T-helper 1 cell treated with Interleukin-12 subunit alpha and Interleukin-12 subunit beta and Interleukin-4 antibody, amounts not matched to agents 30 μg/mL and 1 μg/mL, for 36 hours (primary cell): ENCODE results near the gene CAMK4.

Experiments
- H3K27ac Mint-ChIP-seq: one replicate; pipeline ENCODE4 v1.8.0; 2021; ENCODE audit warnings: mild to moderate bottlenecking, mixed read lengths
- H3K27me3 Mint-ChIP-seq: one replicate; pipeline ENCODE4 v1.8.0; 2021; ENCODE audit warnings: low read depth, mixed read lengths
- H3K36me3 Mint-ChIP-seq: one replicate; pipeline ENCODE4 v1.8.0; 2021; ENCODE audit warnings: low read depth, mixed read lengths
- H3K4me1 Mint-ChIP-seq: one replicate; pipeline ENCODE4 v1.8.0; 2021; ENCODE audit warnings: low read depth, mixed read lengths
- H3K4me3 Mint-ChIP-seq: one replicate; pipeline ENCODE4 v1.8.0; 2021; ENCODE audit warnings: mild to moderate bottlenecking, moderate library complexity, mixed read lengths
- H3K9me3 Mint-ChIP-seq: one replicate; pipeline ENCODE4 v1.8.0; 2021; ENCODE audit warnings: mixed read lengths

The CAMK4 gene

DNA sequence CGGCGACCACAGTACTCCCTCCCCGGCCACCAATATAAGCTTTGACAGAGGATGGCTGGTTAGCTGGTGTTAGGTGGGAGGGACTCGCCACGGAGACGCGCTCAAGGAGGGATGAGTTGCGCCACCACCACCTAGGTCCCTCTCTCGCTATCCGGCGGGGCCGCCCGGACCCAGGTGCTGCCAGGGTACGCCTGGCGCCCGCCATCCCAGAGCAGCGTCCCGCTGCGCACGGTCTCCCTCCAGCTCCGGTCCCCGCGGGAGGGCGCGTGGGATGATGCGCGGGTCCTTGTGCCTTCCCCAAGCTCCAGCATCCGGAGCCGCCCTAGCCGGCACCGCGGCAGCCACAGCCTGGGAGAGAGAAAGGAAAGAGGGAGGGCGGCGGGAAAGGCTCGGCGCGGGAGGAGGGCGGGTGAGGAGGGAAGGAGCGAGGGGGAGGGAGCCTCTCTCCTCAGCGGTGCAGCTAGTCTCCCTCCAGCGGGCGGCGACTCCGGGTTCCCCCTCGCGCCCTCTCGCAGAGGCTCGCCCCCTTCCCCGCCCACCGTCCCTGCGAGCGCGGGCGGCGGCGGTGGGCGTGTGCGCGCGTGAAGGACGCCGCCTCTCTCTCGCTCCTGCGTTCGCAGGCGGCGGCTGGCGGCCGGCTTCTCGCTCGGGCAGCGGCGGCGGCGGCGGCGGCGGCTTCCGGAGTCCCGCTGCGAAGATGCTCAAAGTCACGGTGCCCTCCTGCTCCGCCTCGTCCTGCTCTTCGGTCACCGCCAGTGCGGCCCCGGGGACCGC, at the start of gene CAMK4:
Gene CAMK4, plus strand, starts transcription at position 598 of the 774 bp plus-strand sequence. Its CDS starts 100 bp downstream, at position 698.
- H3K4me1 Mint-ChIP-seq: peaks cover 39% of the 10 kb centered on the region
- peak within 1 kb of the TSS; percentile 93 for H3K4me3 Mint-ChIP-seq
- peak within 1 kb of the TSS; percentile 83 for H3K27ac Mint-ChIP-seq
- no peaks in the 10 kb centered on the region for H3K9me3 Mint-ChIP-seq
- peaks cover 10% of the 10 kb centered on the region for H3K36me3 Mint-ChIP-seq
- H3K27me3 Mint-ChIP-seq: peaks cover 8% of the 10 kb centered on the region

GRCh38 chr5:111183064-111183463, 41.1 kb upstream of the CAMK4 start:
- Mint-ChIP-seq H3K27me3 (peaks cover 7% of the 10 kb centered on the region), H3K36me3 (no peaks in the 10 kb centered on the region), H3K4me3 (no peak overlapping the region), H3K9me3 (no peaks in the 10 kb centered on the region), H3K27ac (no peak overlapping the region), H3K4me1 (no peaks in the 10 kb centered on the region)

DNA sequence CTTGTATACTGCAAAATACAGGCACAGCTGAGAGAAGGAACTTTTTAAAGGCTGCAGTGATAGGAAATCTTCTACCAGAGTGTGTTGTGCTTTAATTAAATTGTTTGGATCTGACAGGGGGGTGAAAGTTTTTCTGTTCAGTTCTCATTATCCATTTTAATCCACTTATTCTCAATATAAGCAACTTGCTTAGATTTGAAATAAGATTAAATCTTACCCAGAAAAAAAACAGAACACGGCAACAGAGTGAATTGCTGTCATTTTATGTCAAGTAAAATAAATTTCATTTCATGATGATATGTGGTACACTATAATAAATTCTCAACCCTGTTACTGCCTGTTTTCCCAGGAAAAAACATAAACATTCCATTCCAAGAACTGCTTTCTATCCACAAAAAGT, 37.1 kb upstream of the CAMK4 start:
- H3K36me3 Mint-ChIP-seq: no peaks in the 10 kb centered on the region
- H3K4me1 Mint-ChIP-seq: no peaks in the 10 kb centered on the region
- H3K27ac Mint-ChIP-seq: no peak overlapping the region
- no peaks in the 10 kb centered on the region for H3K9me3 Mint-ChIP-seq
- peaks cover 6% of the 10 kb centered on the region for H3K27me3 Mint-ChIP-seq
- no peak overlapping the region for H3K4me3 Mint-ChIP-seq

DNA sequence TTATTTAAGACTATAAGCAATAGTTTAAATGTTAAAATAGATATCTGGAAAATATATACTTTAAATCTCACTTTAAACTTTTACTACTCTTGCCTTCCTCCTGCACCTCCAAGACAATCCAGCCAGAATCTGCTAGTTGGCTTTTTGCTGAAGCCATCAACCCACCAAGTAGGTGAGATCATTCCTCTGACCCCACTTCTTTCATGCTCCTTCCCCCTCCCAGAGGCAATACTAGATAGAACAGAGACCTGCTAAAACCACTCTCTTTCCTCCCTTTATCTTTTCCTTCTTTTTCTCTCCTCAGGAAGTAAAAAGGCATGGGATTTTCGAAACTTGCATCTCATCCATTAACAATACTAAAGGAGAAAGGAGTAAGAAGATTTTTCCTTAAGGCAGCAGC, 30.1 kb upstream of the CAMK4 start:
- H3K27me3 Mint-ChIP-seq: peaks cover 22% of the 10 kb centered on the region
- no peaks in the 10 kb centered on the region for H3K4me1 Mint-ChIP-seq
- no peaks in the 10 kb centered on the region for H3K36me3 Mint-ChIP-seq
- no peak overlapping the region for H3K27ac Mint-ChIP-seq
- H3K9me3 Mint-ChIP-seq: no peaks in the 10 kb centered on the region
- no peak overlapping the region for H3K4me3 Mint-ChIP-seq

DNA sequence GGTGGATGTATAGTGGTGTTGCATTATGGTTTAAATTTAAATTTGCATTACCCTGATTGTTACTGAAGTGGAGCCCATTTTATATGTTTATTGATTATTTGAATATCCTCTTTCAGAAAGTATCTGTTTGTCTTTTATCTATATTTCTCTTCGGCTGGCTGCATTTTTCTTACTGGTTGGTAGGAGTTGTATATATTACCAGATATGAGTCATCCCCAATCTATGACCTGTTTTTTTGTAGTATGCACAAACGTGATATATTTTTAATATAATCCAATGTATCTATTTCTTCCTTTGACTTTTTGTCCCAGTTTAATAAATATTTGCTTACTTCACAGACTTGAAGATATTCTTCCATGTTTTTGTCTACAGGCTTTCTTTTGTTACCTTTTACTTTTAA, 29.3 kb upstream of the CAMK4 start:
- H3K4me1 Mint-ChIP-seq: peaks cover 2% of the 10 kb centered on the region
- no peaks in the 10 kb centered on the region for H3K9me3 Mint-ChIP-seq
- H3K36me3 Mint-ChIP-seq: no peaks in the 10 kb centered on the region
- peaks cover 22% of the 10 kb centered on the region for H3K27me3 Mint-ChIP-seq
- no peak overlapping the region for H3K27ac Mint-ChIP-seq
- H3K4me3 Mint-ChIP-seq: no peak overlapping the region

DNA sequence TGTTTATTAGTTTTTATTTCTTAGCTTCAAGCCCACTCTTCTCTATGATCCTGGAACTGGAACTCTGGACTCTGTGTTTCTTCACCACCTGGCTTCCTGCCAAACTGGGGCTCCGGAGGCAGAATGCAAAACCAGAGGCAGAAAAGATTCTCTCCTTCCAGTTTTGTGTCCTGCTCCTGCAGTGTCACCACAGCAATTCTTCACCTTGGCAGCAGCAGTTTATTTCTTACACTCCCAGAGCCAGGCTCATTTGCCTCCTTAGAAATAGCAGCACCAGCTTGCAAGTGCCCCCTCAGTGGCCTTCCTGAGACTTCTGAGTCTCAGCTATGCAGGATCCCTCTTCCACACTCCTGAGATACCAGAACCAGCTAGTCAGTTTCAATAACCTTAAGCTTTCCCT, 26.7 kb upstream of the CAMK4 start:
- Mint-ChIP-seq H3K36me3 (peaks cover 2% of the 10 kb centered on the region), H3K27me3 (peaks cover 28% of the 10 kb centered on the region), H3K4me1 (peaks cover 3% of the 10 kb centered on the region), H3K4me3 (no peak overlapping the region), H3K27ac (no peak overlapping the region), H3K9me3 (no peaks in the 10 kb centered on the region)

GRCh38 chr5:111198281-111198966, 25.8 kb upstream of the CAMK4 start:
- Mint-ChIP-seq H3K4me1 (peaks cover 3% of the 10 kb centered on the region), H3K9me3 (no peaks in the 10 kb centered on the region), H3K36me3 (peaks cover 2% of the 10 kb centered on the region), H3K27ac (no peak overlapping the region), H3K4me3 (no peak overlapping the region), H3K27me3 (peaks cover 24% of the 10 kb centered on the region)

DNA sequence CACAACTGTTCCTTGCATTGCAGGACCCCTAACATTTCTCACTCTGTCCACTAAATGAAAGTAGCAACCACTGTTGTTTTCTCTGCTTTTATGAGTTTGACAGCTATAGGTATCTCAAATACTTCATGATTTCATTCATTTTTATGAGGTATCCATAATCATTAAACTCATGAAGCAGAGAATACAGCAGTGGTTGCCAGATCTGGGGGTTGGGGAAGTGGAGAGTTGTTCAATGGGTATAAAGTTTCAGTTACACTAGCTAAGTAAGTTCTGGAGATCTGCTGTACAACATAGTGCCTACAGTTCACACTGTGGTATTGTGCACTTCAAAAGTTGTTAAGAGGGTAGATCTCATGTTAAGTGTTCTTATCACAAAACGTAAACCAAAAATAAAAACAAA, 23.4 kb upstream of the CAMK4 start:
- H3K27ac Mint-ChIP-seq: no peak overlapping the region
- H3K9me3 Mint-ChIP-seq: no peaks in the 10 kb centered on the region
- H3K27me3 Mint-ChIP-seq: peaks cover 19% of the 10 kb centered on the region
- peaks cover 2% of the 10 kb centered on the region for H3K36me3 Mint-ChIP-seq
- no peak overlapping the region for H3K4me3 Mint-ChIP-seq
- H3K4me1 Mint-ChIP-seq: peaks cover 3% of the 10 kb centered on the region

DNA sequence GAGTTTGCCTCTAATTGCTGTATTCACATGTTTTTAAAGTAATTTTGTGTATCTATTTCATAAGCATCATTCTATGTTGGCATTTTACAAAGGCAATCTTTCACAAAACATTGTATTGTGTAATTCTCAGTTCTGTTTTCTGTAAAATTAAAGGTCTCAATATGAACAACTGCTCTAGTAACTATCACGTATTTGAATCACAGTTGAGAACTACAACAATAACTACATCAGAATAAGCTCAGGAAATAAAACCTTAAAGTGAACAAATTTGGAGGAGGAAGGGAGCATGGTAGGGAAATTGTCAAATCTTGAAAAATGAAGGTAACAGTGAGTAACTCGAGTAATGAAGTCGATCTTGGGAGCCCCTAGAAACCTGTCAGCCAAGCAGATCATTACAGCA, 22.5 kb upstream of the CAMK4 start:
- Mint-ChIP-seq H3K9me3 (no peaks in the 10 kb centered on the region), H3K27ac (no peak overlapping the region), H3K27me3 (peaks cover 15% of the 10 kb centered on the region), H3K4me1 (peaks cover 3% of the 10 kb centered on the region), H3K4me3 (no peak overlapping the region), H3K36me3 (peaks cover 2% of the 10 kb centered on the region)

GRCh38 chr5:111211341-111211740, 12.8 kb upstream of the CAMK4 start:
- Mint-ChIP-seq H3K9me3 (peaks cover 10% of the 10 kb centered on the region), H3K4me3 (no peak overlapping the region), H3K27me3 (peaks cover 12% of the 10 kb centered on the region), H3K27ac (no peak overlapping the region), H3K4me1 (peaks cover 17% of the 10 kb centered on the region), H3K36me3 (peaks cover 7% of the 10 kb centered on the region)

- H3K27me3 Mint-ChIP-seq: peaks cover 11% of the 10 kb centered on the region
- peaks cover 17% of the 10 kb centered on the region for H3K4me1 Mint-ChIP-seq
- H3K9me3 Mint-ChIP-seq: peaks cover 16% of the 10 kb centered on the region
- no peak overlapping the region for H3K27ac Mint-ChIP-seq
- peaks cover 7% of the 10 kb centered on the region for H3K36me3 Mint-ChIP-seq
- no peak overlapping the region for H3K4me3 Mint-ChIP-seq
Observed at GRCh38 chr5:111214052-111214742, 10.0 kb upstream of the CAMK4 start.

- H3K4me1 Mint-ChIP-seq: peaks cover 17% of the 10 kb centered on the region
- H3K4me3 Mint-ChIP-seq: no peak overlapping the region
- peaks cover 11% of the 10 kb centered on the region for H3K27me3 Mint-ChIP-seq
- peaks cover 16% of the 10 kb centered on the region for H3K9me3 Mint-ChIP-seq
- peaks cover 8% of the 10 kb centered on the region for H3K36me3 Mint-ChIP-seq
- no peak overlapping the region for H3K27ac Mint-ChIP-seq
Observed at GRCh38 chr5:111215971-111216370, 8.2 kb upstream of the CAMK4 start.

GRCh38 chr5:111221139-111221538, 3.0 kb upstream of the CAMK4 start:
- Mint-ChIP-seq H3K27ac (no peak overlapping the region), H3K4me1 (peaks cover 17% of the 10 kb centered on the region), H3K4me3 (no peak overlapping the region), H3K27me3 (peaks cover 11% of the 10 kb centered on the region), H3K9me3 (peaks cover 7% of the 10 kb centered on the region), H3K36me3 (peaks cover 4% of the 10 kb centered on the region)

DNA sequence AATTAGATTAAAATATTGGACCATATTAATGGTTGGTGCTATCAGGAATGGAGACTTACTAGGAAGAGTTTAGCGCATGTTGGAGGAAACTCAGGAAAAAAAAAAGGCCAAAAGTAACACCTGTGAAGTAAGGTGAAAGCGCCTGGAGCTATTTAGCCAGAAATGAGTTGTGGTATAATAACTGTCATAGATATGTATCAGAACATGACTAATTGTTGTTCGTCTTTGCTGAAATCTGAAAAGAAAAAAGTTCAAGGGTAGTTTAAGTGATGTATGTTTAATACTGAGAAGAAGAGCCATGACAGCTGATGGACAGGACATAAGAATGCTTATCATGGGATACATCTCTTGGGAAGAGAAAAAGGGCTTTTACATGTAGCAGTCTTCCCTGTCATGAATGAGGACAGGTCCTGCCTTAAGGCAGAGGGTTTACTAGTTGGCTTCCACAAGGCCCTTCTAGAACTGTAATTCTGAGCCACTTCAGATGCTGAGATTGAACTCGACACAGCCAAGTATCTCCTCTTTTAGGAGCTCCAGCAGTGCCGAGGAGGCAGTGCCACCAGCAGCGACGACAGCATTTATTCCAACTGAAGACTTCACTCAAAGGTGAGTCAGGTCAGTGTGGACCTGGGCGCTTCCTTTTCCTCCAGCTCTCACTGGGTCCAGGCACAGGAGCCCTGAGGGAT, 940 bp upstream of the CAMK4 start:
- Mint-ChIP-seq H3K4me3 (peak overlapping the region; percentile 81), H3K27me3 (peaks cover 11% of the 10 kb centered on the region), H3K27ac (peak overlapping the region; percentile 45), H3K4me1 (peaks cover 33% of the 10 kb centered on the region), H3K36me3 (peaks cover 9% of the 10 kb centered on the region), H3K9me3 (no peaks in the 10 kb centered on the region)
